Calu3 (cell line): ENCODE measurements around the gene DCANP1. TPM values are rescaled to one million over a fixed set of nuclear protein-coding genes. Genes with fewer than 3 reads are reported as not detected.
A peak's percentile ranks its signal among the peaks of the same experiment; 100 is the strongest.

Experiments
- BruUV-seq: library from RNA; stranded (reverse); fragments of 400-500 nt; replicated peaks from 2 replicates; lab custom pipeline; 2021; lab: Mats Ljungman, UMichigan
- CTCF ChIA-PET: fragments of 300-600 bp; sonication (Branson Sonifier 250); formaldehyde crosslinking; loops from one replicate; lab custom pipeline; 2022; ENCODE audit warnings: antibody characterized with exemption; lab: Charles Lee
- DNase-seq: peaks from one replicate; pipeline ENCODE4 v3.0.0; 2022
- H3K27ac Mint-ChIP-seq: one replicate; pipeline ENCODE4 v1.8.0; 2022; ENCODE audit warnings: mixed read lengths; ENCODE audit not compliant: unreplicated experiment
- H3K27me3 Mint-ChIP-seq: one replicate; pipeline ENCODE4 v1.8.0; 2022; ENCODE audit warnings: mixed read lengths; ENCODE audit not compliant: unreplicated experiment
- H3K36me3 Mint-ChIP-seq: one replicate; pipeline ENCODE4 v1.8.0; 2022; ENCODE audit warnings: mild to moderate bottlenecking, moderate library complexity, mixed read lengths; ENCODE audit not compliant: insufficient read depth, unreplicated experiment
- H3K4me1 Mint-ChIP-seq: one replicate; pipeline ENCODE4 v1.8.0; 2022; ENCODE audit warnings: mild to moderate bottlenecking, low read depth, mixed read lengths; ENCODE audit not compliant: unreplicated experiment
- H3K4me3 Mint-ChIP-seq: one replicate; pipeline ENCODE4 v1.8.0; 2022; ENCODE audit warnings: mild to moderate bottlenecking, low read depth, moderate library complexity, mixed read lengths; ENCODE audit not compliant: unreplicated experiment
- H3K9me3 Mint-ChIP-seq: one replicate; pipeline ENCODE4 v1.8.0; 2022; ENCODE audit warnings: low read depth, mixed read lengths; ENCODE audit not compliant: unreplicated experiment
- intact Hi-C: fragments of 100-400 bp; cut with micrococcal nuclease; formaldehyde crosslinking; loops from one replicate; pipeline ENCODE4 v1.10.0; 2022; ENCODE audit not compliant: unreplicated experiment
- total RNA-seq: library from RNA; stranded (reverse); gene quantifications from 2 replicates; pipeline ENCODE4 v1.2.3, GENCODE V29; 2022
- TF ChIP-seq, protein P1 (sequence below): fragments of 200-600 bp; IDR thresholded peaks from one replicate; pipeline ENCODE4 v1.8.0; 2022; ENCODE audit warnings: antibody characterized with exemption; ENCODE audit not compliant: unreplicated experiment

The DCANP1 gene
- total RNA-seq, 1 experiment from 2014 or later = not detected

DNA sequence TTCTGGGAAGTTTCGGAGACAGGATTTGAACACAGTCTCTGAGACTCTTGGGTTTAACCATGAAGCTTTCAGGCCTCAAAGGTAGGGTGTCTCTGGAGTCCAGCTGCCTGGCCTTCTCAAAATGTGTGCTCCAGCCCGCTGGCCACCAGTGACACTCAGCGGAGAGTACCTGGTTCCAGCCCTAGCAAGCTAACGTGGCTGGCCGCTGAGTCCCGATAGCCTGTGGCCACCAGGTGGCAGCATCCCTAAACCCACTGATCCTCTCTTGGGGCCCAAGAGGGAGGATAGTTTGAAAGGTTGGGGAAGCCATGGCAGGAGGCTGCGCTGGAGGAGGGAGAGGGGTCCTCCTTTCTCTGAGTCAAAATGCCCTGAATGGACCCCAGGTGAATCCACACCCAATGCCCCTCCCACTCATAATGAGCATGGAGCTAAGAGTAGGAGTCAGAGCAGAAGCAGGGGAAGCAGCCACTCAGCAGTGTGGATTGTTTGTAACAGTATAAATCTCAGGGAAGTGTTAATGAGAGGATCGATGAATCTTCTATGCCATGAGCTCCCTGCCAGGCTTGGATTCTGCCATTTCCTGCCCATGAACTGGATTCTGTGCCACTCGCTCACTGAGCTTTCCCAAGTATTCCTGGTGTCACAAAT, 10.4 kb upstream of the DCANP1 start:
- H3K36me3 Mint-ChIP-seq = no peaks in the 10 kb centered on the region
- TF ChIP-seq, protein P1, sequence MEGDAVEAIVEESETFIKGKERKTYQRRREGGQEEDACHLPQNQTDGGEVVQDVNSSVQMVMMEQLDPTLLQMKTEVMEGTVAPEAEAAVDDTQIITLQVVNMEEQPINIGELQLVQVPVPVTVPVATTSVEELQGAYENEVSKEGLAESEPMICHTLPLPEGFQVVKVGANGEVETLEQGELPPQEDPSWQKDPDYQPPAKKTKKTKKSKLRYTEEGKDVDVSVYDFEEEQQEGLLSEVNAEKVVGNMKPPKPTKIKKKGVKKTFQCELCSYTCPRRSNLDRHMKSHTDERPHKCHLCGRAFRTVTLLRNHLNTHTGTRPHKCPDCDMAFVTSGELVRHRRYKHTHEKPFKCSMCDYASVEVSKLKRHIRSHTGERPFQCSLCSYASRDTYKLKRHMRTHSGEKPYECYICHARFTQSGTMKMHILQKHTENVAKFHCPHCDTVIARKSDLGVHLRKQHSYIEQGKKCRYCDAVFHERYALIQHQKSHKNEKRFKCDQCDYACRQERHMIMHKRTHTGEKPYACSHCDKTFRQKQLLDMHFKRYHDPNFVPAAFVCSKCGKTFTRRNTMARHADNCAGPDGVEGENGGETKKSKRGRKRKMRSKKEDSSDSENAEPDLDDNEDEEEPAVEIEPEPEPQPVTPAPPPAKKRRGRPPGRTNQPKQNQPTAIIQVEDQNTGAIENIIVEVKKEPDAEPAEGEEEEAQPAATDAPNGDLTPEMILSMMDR = peak; percentile 82
- no TSS peak for BruUV-seq
- peaks cover 48% of the 10 kb centered on the region for H3K27me3 Mint-ChIP-seq
- peaks cover 15% of the 10 kb centered on the region for H3K4me1 Mint-ChIP-seq
- H3K9me3 Mint-ChIP-seq = no peaks in the 10 kb centered on the region
- peak; percentile 82 for DNase-seq
- CTCF ChIA-PET = interaction anchor here (0.6 to 2.9 kb wide), 12 partner anchors 9 to 109 kb away, joined by 3 to 21 read pairs (median 5); no protein-coding TSS in a partner anchor
- intact Hi-C loops = no loop called here
- H3K27ac Mint-ChIP-seq = no peak overlapping the region
- no peak overlapping the region for H3K4me3 Mint-ChIP-seq

DNA sequence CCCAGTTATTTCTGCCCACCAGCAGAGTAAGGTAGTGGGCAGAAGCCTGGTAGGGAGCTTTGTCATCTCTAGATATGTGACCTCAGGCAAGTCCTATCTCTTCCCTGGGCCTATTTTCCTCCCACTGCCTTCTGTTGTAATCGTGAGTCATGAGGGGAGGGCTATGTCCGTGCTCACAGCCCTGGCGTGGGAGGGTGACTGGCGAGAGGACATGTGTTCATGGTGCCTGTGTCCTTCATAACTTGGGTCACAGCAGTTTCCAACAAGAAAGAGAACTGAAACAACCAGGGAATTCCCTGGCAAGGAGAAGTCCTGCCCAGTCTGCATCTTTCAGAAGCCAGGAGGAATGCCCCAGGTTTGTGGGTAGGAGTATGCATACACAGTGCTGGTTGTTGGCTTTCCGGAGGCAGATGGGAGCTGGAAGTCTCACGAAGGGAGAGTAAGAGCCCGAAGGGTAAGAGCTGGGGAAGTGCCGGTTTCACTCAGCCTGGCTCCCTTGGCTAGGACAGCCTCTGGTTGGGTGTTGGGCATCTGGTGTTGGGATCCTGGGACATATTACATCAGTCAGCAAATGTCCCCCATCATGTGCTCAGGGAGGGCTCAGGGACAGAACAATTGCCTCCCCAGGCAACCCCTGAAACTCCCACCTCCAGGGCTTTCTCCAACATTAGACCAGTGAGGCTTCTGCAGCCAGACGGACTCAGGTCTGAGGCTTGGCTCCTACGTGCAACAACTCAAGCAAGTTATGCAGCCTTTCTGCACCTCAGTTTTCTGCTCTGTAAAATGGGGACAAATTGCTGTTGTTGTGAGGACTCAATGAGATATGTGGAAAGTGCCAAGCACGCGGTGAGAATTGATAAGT, 9.3 kb upstream of the DCANP1 start:
- no peak overlapping the region for H3K4me3 Mint-ChIP-seq
- no peaks in the 10 kb centered on the region for H3K9me3 Mint-ChIP-seq
- peak; percentile 13 for DNase-seq
- peaks cover 45% of the 10 kb centered on the region for H3K27me3 Mint-ChIP-seq
- no TSS peak for BruUV-seq
- TF ChIP-seq, protein P1 = no peak
- H3K4me1 Mint-ChIP-seq = peaks cover 15% of the 10 kb centered on the region
- CTCF ChIA-PET = interaction anchor here (1.7 to 2.9 kb wide), 3 partner anchors 10 to 110 kb away, joined by 6 to 21 read pairs (median 10); no protein-coding TSS in a partner anchor
- no peak overlapping the region for H3K27ac Mint-ChIP-seq
- H3K36me3 Mint-ChIP-seq = no peaks in the 10 kb centered on the region
- intact Hi-C loops = no loop called here

GRCh38 chr5:135455876-135456237, 8.7 kb upstream of the DCANP1 start:
- CTCF ChIA-PET = interaction anchor here (2.0 kb wide), 1 partner anchor 111 kb away, joined by 10 read pairs; no protein-coding TSS in a partner anchor
- H3K27me3 Mint-ChIP-seq = peaks cover 45% of the 10 kb centered on the region
- no peak overlapping the region for H3K4me3 Mint-ChIP-seq
- H3K27ac Mint-ChIP-seq = no peak overlapping the region
- peaks cover 15% of the 10 kb centered on the region for H3K4me1 Mint-ChIP-seq
- no peaks in the 10 kb centered on the region for H3K36me3 Mint-ChIP-seq
- BruUV-seq = no TSS peak
- intact Hi-C loops = no loop called here
- TF ChIP-seq, protein P1 = no peak
- no peaks in the 10 kb centered on the region for H3K9me3 Mint-ChIP-seq
- no peak for DNase-seq

- Mint-ChIP-seq H3K27ac (no peak overlapping the region), H3K27me3 (peaks cover 45% of the 10 kb centered on the region), H3K4me1 (peaks cover 15% of the 10 kb centered on the region), H3K4me3 (no peak overlapping the region), H3K9me3 (no peaks in the 10 kb centered on the region), H3K36me3 (no peaks in the 10 kb centered on the region)
- TF ChIP-seq, protein P1 = no peak
- CTCF ChIA-PET = interaction anchor here (0.6 kb wide), 2 partner anchors 263 to 612 kb away, joined by 4 read pairs; no protein-coding TSS in a partner anchor
- intact Hi-C loops = no loop called here
- no TSS peak for BruUV-seq
- no peak for DNase-seq
Measured at GRCh38 chr5:135454946-135455345, 7.8 kb upstream of the DCANP1 start.
